ENCODE measurements around the gene ARHGAP12.
"Not testable (repeated sequence)": the region's sequence is repeated elsewhere in the genome, so short reads cannot be mapped to it uniquely, and the experiment has no call there.

The ARHGAP12 gene

GRCh38 chr10:31769564-31769963, 159.1 kb downstream of the ARHGAP12 start:
- H4K91ac ChIP-seq (ENCODE audit: low read depth, low read length), result no peak overlapping the region
- H3K4me2 ChIP-seq (ENCODE audit: low read length), result no peak overlapping the region
- H3K4ac ChIP-seq (ENCODE audit: low read depth, low read length), result no peak overlapping the region
- no peak overlapping the region for H3K14ac ChIP-seq (ENCODE audit: low read length)
- no peak overlapping the region for H3K27ac ChIP-seq (ENCODE audit: low read depth, low read length)
- no peak overlapping the region for H4K12ac ChIP-seq (ENCODE audit: low read depth, low read length)
- H4K8ac ChIP-seq (ENCODE audit: low read depth, low read length), result no peak overlapping the region
- H3K27me3 ChIP-seq (ENCODE audit: insufficient read depth, low read length), result no peaks in the 10 kb centered on the region
- H3K79me1 ChIP-seq (ENCODE audit: low read length), result no peaks in the 10 kb centered on the region
- no peak overlapping the region for H3K4me3 ChIP-seq (ENCODE audit: low read depth, low read length)
- H2BK120ac ChIP-seq (ENCODE audit: insufficient read depth, low read length, poor library complexity), result no peak overlapping the region
- no peaks in the 10 kb centered on the region for H3K9me3 ChIP-seq (ENCODE audit: insufficient read depth, low read depth, low read length)
- no peak overlapping the region for H2BK5ac ChIP-seq (ENCODE audit: low read depth, low read length, poor library complexity)
- H3K36me3 ChIP-seq (ENCODE audit: control insufficient read depth in 1 of 2, insufficient read depth in 2 of 2, low read length in 2 of 2), result no peaks in the 10 kb centered on the region
- peaks cover 10 to 13% of the 10 kb centered on the region in 2 experiments for H3K4me1 ChIP-seq (ENCODE audit: control insufficient read depth in 1 of 2, insufficient read depth in 2 of 2, low read length in 2 of 2)
- H3K18ac ChIP-seq (ENCODE audit: low read length), result no peak overlapping the region
- peak in 1 of 2 donors; percentile 75 for DNase-seq
- H2AK5ac ChIP-seq (ENCODE audit: low read length), result no peak overlapping the region
- H3K79me2 ChIP-seq (ENCODE audit: control insufficient read depth, insufficient read depth, low read length, poor library complexity), result no peaks in the 10 kb centered on the region
- no peak overlapping the region for H2BK12ac ChIP-seq (ENCODE audit: low read length)
- WGBS (ENCODE audit: extremely low coverage, insufficient coverage, insufficient read length), result no CpG with 5 or more reads among the region's 4 CpGs
- no peak overlapping the region for H3K9ac ChIP-seq (ENCODE audit: low read length)
- no peak overlapping the region for H2AFZ ChIP-seq (ENCODE audit: insufficient read depth, low read length, poor library complexity)
- no peak overlapping the region for H3K23ac ChIP-seq (ENCODE audit: low read length)

DNA sequence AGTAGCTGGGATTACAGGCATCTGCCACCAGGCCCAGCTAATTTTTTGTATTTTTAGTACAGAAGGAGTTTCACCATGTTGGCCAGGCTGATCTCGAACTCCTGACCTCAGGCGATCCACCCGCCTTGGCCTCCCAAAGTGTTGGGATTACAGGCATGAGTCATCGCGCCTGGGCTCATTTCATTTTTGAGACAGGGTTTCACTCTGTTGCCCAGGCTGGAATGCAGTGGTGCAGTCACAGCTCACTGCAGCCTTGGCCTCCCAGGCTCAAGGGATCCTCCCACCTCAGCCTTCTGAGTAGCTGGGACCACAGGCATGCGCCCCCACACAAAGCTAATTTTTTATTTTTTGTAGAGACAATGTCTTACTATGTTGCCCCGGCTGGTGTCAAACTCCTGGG, 159.7 kb downstream of the ARHGAP12 start:
- H3K4me2 ChIP-seq (ENCODE audit: low read length); H3K4me1 ChIP-seq (ENCODE audit: control insufficient read depth in 1 of 2, insufficient read depth in 2 of 2, low read length in 2 of 2); H2BK12ac ChIP-seq (ENCODE audit: low read length); H4K12ac ChIP-seq (ENCODE audit: low read depth, low read length); H3K4me3 ChIP-seq (ENCODE audit: low read depth, low read length); H3K27ac ChIP-seq (ENCODE audit: low read depth, low read length); H3K79me1 ChIP-seq (ENCODE audit: low read length); H4K91ac ChIP-seq (ENCODE audit: low read depth, low read length); H3K23ac ChIP-seq (ENCODE audit: low read length); H2BK5ac ChIP-seq (ENCODE audit: low read depth, low read length, poor library complexity); H3K36me3 ChIP-seq (ENCODE audit: control insufficient read depth in 1 of 2, insufficient read depth in 2 of 2, low read length in 2 of 2); H3K9me3 ChIP-seq (ENCODE audit: insufficient read depth, low read depth, low read length); H2AFZ ChIP-seq (ENCODE audit: insufficient read depth, low read length, poor library complexity); H3K9ac ChIP-seq (ENCODE audit: low read length); H2BK120ac ChIP-seq (ENCODE audit: insufficient read depth, low read length, poor library complexity); H4K8ac ChIP-seq (ENCODE audit: low read depth, low read length); H3K4ac ChIP-seq (ENCODE audit: low read depth, low read length); H3K18ac ChIP-seq (ENCODE audit: low read length); H2AK5ac ChIP-seq (ENCODE audit: low read length); H3K14ac ChIP-seq (ENCODE audit: low read length); H3K79me2 ChIP-seq (ENCODE audit: control insufficient read depth, insufficient read depth, low read length, poor library complexity); H3K27me3 ChIP-seq (ENCODE audit: insufficient read depth, low read length): not testable (repeated sequence)
- WGBS (ENCODE audit: extremely low coverage, insufficient coverage, insufficient read length), result no CpG with 5 or more reads among the region's 7 CpGs
- peak; percentile 51 to 59 for DNase-seq

- Histone ChIP-seq H3K9ac (ENCODE audit: low read length) (no peak overlapping the region), H2BK12ac (ENCODE audit: low read length) (no peak overlapping the region), H2AK5ac (ENCODE audit: low read length) (no peak overlapping the region), H3K9me3 (ENCODE audit: insufficient read depth, low read depth, low read length) (no peaks in the 10 kb centered on the region), H3K27me3 (ENCODE audit: insufficient read depth, low read length) (no peaks in the 10 kb centered on the region), H2BK5ac (ENCODE audit: low read depth, low read length, poor library complexity) (no peak overlapping the region), H3K4me3 (ENCODE audit: low read depth, low read length) (no peak overlapping the region), H2BK120ac (ENCODE audit: insufficient read depth, low read length, poor library complexity) (no peak overlapping the region), H3K4me1 (ENCODE audit: control insufficient read depth in 1 of 2, insufficient read depth in 2 of 2, low read length in 2 of 2) (peaks cover 3 to 5% of the 10 kb centered on the region in 2 experiments), H3K18ac (ENCODE audit: low read length) (no peak overlapping the region), H3K23ac (ENCODE audit: low read length) (no peak overlapping the region), H4K91ac (ENCODE audit: low read depth, low read length) (no peak overlapping the region), H4K12ac (ENCODE audit: low read depth, low read length) (no peak overlapping the region), H3K79me1 (ENCODE audit: low read length) (no peaks in the 10 kb centered on the region), H3K79me2 (ENCODE audit: control insufficient read depth, insufficient read depth, low read length, poor library complexity) (no peaks in the 10 kb centered on the region), H4K8ac (ENCODE audit: low read depth, low read length) (no peak overlapping the region), H2AFZ (ENCODE audit: insufficient read depth, low read length, poor library complexity) (no peak overlapping the region), H3K36me3 (ENCODE audit: control insufficient read depth in 1 of 2, insufficient read depth in 2 of 2, low read length in 2 of 2) (no peaks in the 10 kb centered on the region), H3K4me2 (ENCODE audit: low read length) (no peak overlapping the region), H3K27ac (ENCODE audit: low read depth, low read length) (no peak overlapping the region), H3K14ac (ENCODE audit: low read length) (no peak overlapping the region), H3K4ac (ENCODE audit: low read depth, low read length) (no peak overlapping the region)
- whole genome bisulfite sequencing (ENCODE audit: extremely low coverage, insufficient coverage, insufficient read length), result no CpG with 5 or more reads among the region's 1 CpG
- DNase-seq, result peak in 1 of 2 donors; percentile 51
These were observed 160.2 kb downstream of the ARHGAP12 start for GRCh38 chr10:31768467-31768866.

GRCh38 chr10:31765541-31765940, 163.1 kb downstream of the ARHGAP12 start:
- H3K79me1 ChIP-seq (ENCODE audit: low read length), result no peaks in the 10 kb centered on the region
- H3K23ac ChIP-seq (ENCODE audit: low read length), result no peak overlapping the region
- H3K18ac ChIP-seq (ENCODE audit: low read length), result no peak overlapping the region
- no peaks in the 10 kb centered on the region for H3K79me2 ChIP-seq (ENCODE audit: control insufficient read depth, insufficient read depth, low read length, poor library complexity)
- H2AK5ac ChIP-seq (ENCODE audit: low read length), result no peak overlapping the region
- peaks cover under 1 to 1% of the 10 kb centered on the region in 2 experiments for H3K4me1 ChIP-seq (ENCODE audit: control insufficient read depth in 1 of 2, insufficient read depth in 2 of 2, low read length in 2 of 2)
- H2BK5ac ChIP-seq (ENCODE audit: low read depth, low read length, poor library complexity), result no peak overlapping the region
- H3K9ac ChIP-seq (ENCODE audit: low read length), result no peak overlapping the region
- no peak overlapping the region for H3K27ac ChIP-seq (ENCODE audit: low read depth, low read length)
- no peak for DNase-seq
- H2BK120ac ChIP-seq (ENCODE audit: insufficient read depth, low read length, poor library complexity), result no peak overlapping the region
- no peak overlapping the region for H2AFZ ChIP-seq (ENCODE audit: insufficient read depth, low read length, poor library complexity)
- H3K9me3 ChIP-seq (ENCODE audit: insufficient read depth, low read depth, low read length), result no peaks in the 10 kb centered on the region
- H3K4me2 ChIP-seq (ENCODE audit: low read length), result no peak overlapping the region
- no peaks in the 10 kb centered on the region for H3K36me3 ChIP-seq (ENCODE audit: control insufficient read depth in 1 of 2, insufficient read depth in 2 of 2, low read length in 2 of 2)
- no peak overlapping the region for H4K91ac ChIP-seq (ENCODE audit: low read depth, low read length)
- H4K8ac ChIP-seq (ENCODE audit: low read depth, low read length), result no peak overlapping the region
- no CpG with 5 or more reads among the region's 9 CpGs for WGBS (ENCODE audit: extremely low coverage, insufficient coverage, insufficient read length)
- H3K4ac ChIP-seq (ENCODE audit: low read depth, low read length), result no peak overlapping the region
- no peak overlapping the region for H3K14ac ChIP-seq (ENCODE audit: low read length)
- H4K12ac ChIP-seq (ENCODE audit: low read depth, low read length), result no peak overlapping the region
- H3K4me3 ChIP-seq (ENCODE audit: low read depth, low read length), result no peak overlapping the region
- H2BK12ac ChIP-seq (ENCODE audit: low read length), result no peak overlapping the region
- H3K27me3 ChIP-seq (ENCODE audit: insufficient read depth, low read length), result no peaks in the 10 kb centered on the region
